Parathyroid adenoma (tissue), 2 donors: ENCODE results near the gene SCAMP3.
A peak's percentile ranks its signal among the peaks of the same experiment; 100 is the strongest.
"Not testable (repeated sequence)": the region's sequence is repeated elsewhere in the genome, so short reads cannot be mapped to it uniquely, and the experiment has no call there.

Experiments
- H2AFZ ChIP-seq: fragments of 300-600 bp; sonication (generic); one replicate; pipeline ENCODE4 v1.7.0; 2017; ENCODE audit warnings: antibody characterized with exemption, mild to moderate bottlenecking
- H3K27ac ChIP-seq: fragments of 300-600 bp; sonication (generic); one replicate; pipeline ENCODE4 v1.7.0; 2017
- H3K27me3 ChIP-seq: fragments of 300-600 bp; sonication (generic); one replicate; pipeline ENCODE4 v1.7.0; 2017; ENCODE audit warnings: low read length; ENCODE audit not compliant: control insufficient read depth, insufficient read depth
- H3K36me3 ChIP-seq: fragments of 300-600 bp; sonication (generic); one replicate; pipeline ENCODE4 v1.7.0; 2017; ENCODE audit warnings: low read length; ENCODE audit not compliant: control insufficient read depth, insufficient read depth
- H3K4me1 ChIP-seq: fragments of 300-600 bp; sonication (generic); one replicate; pipeline ENCODE4 v1.7.0; 2017; ENCODE audit warnings: control low read depth
- H3K4me2 ChIP-seq: fragments of 300-600 bp; sonication (generic); one replicate; pipeline ENCODE4 v1.7.0; 2017; ENCODE audit warnings: low read length
- H3K4me3 ChIP-seq: fragments of 300-600 bp; sonication (generic); one replicate; pipeline ENCODE4 v1.7.0; 2017; ENCODE audit warnings: low read depth, low read length
- H3K79me2 ChIP-seq: fragments of 300-600 bp; sonication (generic); one replicate; pipeline ENCODE4 v1.7.0; 2017; ENCODE audit warnings: control low read depth
- H3K9ac ChIP-seq: fragments of 300-600 bp; sonication (generic); one replicate; pipeline ENCODE4 v1.7.0; 2017; ENCODE audit warnings: mild to moderate bottlenecking
- H3K9me3 ChIP-seq: fragments of 300-600 bp; sonication (generic); one replicate; pipeline ENCODE4 v1.7.0; 2017; ENCODE audit warnings: low read length; ENCODE audit not compliant: control insufficient read depth
- CTCF ChIP-seq: fragments of 300-600 bp; sonication (generic); IDR thresholded peaks from one replicate; pipeline ENCODE4 v1.7.0; 2017; ENCODE audit warnings: antibody characterized with exemption, mild to moderate bottlenecking
- donor health status: primary hyperparathyroidism.

Gene SCAMP3

GRCh38 chr1:155247667-155248553 is 14.2 kb downstream of the SCAMP3 start:
- Histone ChIP-seq H2AFZ (no peak overlapping the region), H3K27me3 (no peaks in the 10 kb centered on the region), H3K9ac (no peak overlapping the region), H3K4me2 (no peak overlapping the region), H3K36me3 (no peaks in the 10 kb centered on the region), H3K4me1 (no peaks in the 10 kb centered on the region), H3K4me3 (no peak overlapping the region), H3K9me3 (no peaks in the 10 kb centered on the region), H3K79me2 (no peaks in the 10 kb centered on the region), H3K27ac (no peak overlapping the region)
- TF ChIP-seq CTCF = no peak

DNA sequence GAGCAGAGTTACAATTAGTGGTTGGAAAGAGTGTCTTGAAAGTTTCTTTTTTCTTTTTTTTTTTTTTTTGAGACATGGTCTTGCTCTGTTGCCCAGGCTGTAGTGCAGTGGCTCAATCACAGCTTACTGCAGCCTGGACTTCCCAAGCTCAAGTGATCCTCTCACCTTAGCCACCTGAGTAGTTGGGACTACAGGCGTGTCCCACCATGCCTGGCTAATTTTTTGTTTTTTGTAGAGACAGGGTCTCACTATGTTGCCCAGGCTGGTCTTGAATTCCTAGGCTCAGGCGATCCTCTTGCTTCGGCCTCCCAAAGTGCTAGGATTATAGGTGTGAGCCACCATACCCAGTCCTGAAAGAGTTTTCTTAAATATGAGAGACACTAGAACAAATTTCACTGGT is 15.4 kb downstream of the SCAMP3 start:
- not testable (repeated sequence) for H3K9ac ChIP-seq, H3K4me3 ChIP-seq, H3K27ac ChIP-seq, H3K27me3 ChIP-seq, H3K4me1 ChIP-seq, H3K9me3 ChIP-seq, H2AFZ ChIP-seq, H3K4me2 ChIP-seq, H3K36me3 ChIP-seq, H3K79me2 ChIP-seq

DNA sequence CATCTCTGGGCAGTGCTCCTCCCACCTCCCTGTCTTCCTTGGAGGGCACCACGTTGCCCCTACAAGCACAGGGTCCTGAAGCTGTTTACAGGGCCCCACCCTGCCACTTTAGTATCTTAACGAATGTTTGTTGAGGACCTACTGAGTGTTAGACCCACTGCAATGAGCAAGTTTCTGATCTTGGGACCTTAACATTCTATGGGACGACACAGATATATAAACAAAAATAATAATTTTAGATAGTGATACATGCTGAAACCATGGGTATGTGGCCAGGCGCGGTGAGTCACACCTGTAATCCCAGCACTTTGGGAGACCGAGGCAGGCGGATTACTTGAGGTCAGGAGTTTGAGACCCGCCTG is 17.0 kb downstream of the SCAMP3 start:
- H3K79me2 ChIP-seq = peaks cover 4% of the 10 kb centered on the region
- H3K4me1 ChIP-seq = no peaks in the 10 kb centered on the region
- no peaks in the 10 kb centered on the region for H3K27me3 ChIP-seq
- peak overlapping the region; percentile 91 for H3K27ac ChIP-seq
- peak overlapping the region; percentile 80 for H3K4me2 ChIP-seq
- H3K4me3 ChIP-seq = peak overlapping the region; percentile 61
- H3K9me3 ChIP-seq = no peaks in the 10 kb centered on the region
- no peak overlapping the region for H3K9ac ChIP-seq
- H2AFZ ChIP-seq = peak overlapping the region; percentile 78
- H3K36me3 ChIP-seq = no peaks in the 10 kb centered on the region
- TF ChIP-seq CTCF = no peak

DNA sequence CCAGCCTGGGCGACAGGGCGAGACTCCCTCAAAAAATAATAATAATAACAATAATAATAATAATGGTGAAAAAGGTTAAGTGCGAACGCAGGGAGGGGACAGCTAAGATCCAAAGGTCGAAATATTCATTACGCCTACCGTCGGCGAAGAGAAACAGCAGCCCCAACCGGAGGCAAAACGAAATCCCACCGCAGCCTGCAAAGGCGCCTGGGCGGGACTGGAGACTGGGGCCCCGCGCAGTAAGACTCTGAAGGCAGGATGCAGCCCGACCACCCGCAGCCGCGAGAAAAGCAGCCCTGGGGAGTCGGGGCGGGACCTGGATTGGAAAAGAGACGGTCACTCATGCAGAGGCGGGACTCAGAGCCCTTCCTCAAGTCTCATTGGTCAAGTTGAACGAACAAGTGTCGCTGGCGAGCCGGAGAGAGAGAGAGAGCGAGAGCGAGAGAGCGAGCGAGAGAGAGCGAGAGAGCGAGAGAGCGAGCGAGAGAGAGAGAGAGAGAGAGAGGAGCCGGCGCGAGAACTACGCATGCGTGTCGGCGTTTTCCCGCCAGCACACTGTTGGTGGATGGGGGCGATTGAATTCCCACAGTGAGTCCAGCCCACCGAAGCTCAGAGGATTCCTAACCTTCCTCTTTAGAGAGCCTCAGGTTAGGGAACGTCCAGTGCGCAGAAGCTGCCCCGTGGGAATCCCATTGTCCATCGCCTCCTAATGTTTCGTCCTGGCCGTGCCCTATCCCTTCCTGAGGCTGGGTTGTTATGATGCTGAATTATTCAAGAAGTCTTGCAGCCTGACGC is 17.6 kb downstream of the SCAMP3 start:
- Histone ChIP-seq H3K79me2 (peaks cover 4% of the 10 kb centered on the region), H3K4me1 (no peaks in the 10 kb centered on the region), H3K4me3 (peak overlapping the region; percentile 61), H3K4me2 (peak overlapping the region; percentile 80), H3K27ac (peak overlapping the region; percentile 91), H3K27me3 (no peaks in the 10 kb centered on the region), H3K9ac (no peak overlapping the region), H2AFZ (peak overlapping the region; percentile 78), H3K36me3 (no peaks in the 10 kb centered on the region), H3K9me3 (no peaks in the 10 kb centered on the region)
- TF ChIP-seq CTCF = peak; percentile 64

GRCh38 chr1:155242805-155243358 is 19.3 kb downstream of the SCAMP3 start:
- TF ChIP-seq CTCF = no peak
- H3K27ac ChIP-seq = peak overlapping the region; percentile 91
- peak overlapping the region; percentile 61 for H3K4me3 ChIP-seq
- no peak overlapping the region for H3K9ac ChIP-seq
- no peaks in the 10 kb centered on the region for H3K27me3 ChIP-seq
- H2AFZ ChIP-seq = no peak overlapping the region
- H3K4me1 ChIP-seq = no peaks in the 10 kb centered on the region
- no peaks in the 10 kb centered on the region for H3K9me3 ChIP-seq
- H3K36me3 ChIP-seq = no peaks in the 10 kb centered on the region
- peak overlapping the region; percentile 80 for H3K4me2 ChIP-seq
- H3K79me2 ChIP-seq = peaks cover 4% of the 10 kb centered on the region
